ENCODE measurements around the gene NDUFAB1. TPM values are rescaled to one million over a fixed set of nuclear protein-coding genes. Genes with fewer than 3 reads are reported as not detected.
A peak's percentile ranks its signal among the peaks of the same experiment; 100 is the strongest.

The NDUFAB1 gene
- total RNA-seq: 100 to 1,000 TPM; 166 to 400 (median 323) TPM

DNA sequence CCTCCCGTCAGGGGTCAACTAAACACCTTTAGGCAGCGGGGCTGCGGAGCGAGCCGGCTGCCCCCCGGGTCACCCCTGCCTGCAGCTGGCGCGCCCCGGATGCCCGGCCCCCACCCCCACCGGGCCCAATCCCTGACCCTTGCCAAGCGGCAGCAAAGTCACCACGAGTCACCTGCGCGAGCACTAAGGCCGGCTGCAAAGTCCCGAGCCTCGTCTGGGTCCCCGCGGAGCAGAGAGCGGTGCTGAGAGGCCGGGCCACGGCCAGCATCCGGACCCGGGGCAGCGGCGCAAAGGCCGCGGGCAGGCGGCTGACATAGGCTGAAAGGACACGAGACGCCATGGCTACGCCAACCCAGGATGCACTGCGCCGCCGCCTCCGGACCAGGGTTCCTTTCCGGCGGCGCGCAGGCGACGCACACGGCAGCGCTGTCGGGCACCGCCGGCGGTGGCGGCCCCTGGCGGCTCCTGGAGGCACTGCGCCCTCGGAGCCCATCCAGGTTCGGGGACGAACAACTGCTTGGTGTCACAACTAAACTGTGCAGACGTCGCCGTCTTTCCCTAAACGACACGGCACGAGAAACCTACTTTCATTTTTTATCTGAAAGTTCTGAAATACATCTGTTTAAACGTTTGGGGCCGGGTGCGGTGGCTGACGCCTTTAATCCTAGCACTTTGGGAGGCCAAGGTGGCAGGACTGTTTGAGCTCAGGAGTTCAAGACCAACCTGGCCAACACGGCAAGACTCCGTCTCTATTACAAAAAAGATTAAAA lies at the start of gene NDUFAB1:
NDUFAB1 (minus strand) TSS at position 366 of the 770 bp plus-strand sequence; CDS start at position 340, 26 bp downstream.
- peak within 1 kb of the TSS; percentile 94 to 99 (median 96) for H3K27ac ChIP-seq
- H3K4me1 ChIP-seq: peaks cover 26 to 35% of the 10 kb centered on the region in 2 donors
- peaks cover 0 to 23% of the 10 kb centered on the region in 2 donors for H3K36me3 ChIP-seq
- TF ChIP-seq POLR2A (IDR thresholded peaks at IDR 0.05): peak; percentile 8 to 42
- TF ChIP-seq, protein P1, sequence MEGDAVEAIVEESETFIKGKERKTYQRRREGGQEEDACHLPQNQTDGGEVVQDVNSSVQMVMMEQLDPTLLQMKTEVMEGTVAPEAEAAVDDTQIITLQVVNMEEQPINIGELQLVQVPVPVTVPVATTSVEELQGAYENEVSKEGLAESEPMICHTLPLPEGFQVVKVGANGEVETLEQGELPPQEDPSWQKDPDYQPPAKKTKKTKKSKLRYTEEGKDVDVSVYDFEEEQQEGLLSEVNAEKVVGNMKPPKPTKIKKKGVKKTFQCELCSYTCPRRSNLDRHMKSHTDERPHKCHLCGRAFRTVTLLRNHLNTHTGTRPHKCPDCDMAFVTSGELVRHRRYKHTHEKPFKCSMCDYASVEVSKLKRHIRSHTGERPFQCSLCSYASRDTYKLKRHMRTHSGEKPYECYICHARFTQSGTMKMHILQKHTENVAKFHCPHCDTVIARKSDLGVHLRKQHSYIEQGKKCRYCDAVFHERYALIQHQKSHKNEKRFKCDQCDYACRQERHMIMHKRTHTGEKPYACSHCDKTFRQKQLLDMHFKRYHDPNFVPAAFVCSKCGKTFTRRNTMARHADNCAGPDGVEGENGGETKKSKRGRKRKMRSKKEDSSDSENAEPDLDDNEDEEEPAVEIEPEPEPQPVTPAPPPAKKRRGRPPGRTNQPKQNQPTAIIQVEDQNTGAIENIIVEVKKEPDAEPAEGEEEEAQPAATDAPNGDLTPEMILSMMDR (IDR thresholded peaks at IDR 0.05 in 4 of 5, conservative IDR thresholded peaks at IDR 0.05 in 1 of 5): peak; percentile 93 to 100 (median 100)
- in situ Hi-C loops (cut with MboI; ENCODE audit: low sequenced_read_pairs in 4 of 4) (loop anchor here in 1 of 4 donors (5.0 kb wide), 1 partner anchor 39 kb away; the partner anchor contains the start of genes EARS2 and UBFD1), intact Hi-C loops (cut with DNase I; ENCODE audit: low total_unique reads) (loop anchor here (1.0 to 10.0 kb wide), 5 partner anchors 39 to 1391 kb away; partner anchors contain the start of genes COG7, DCTN5, EARS2 and EEF2K)
- no peaks in the 10 kb centered on the region for H3K9me3 ChIP-seq
- no peaks in the 10 kb centered on the region for H3K27me3 ChIP-seq
- DNase-seq: peak; percentile 82 to 89
- peak within 1 kb of the TSS; percentile 88 to 100 (median 97) for H3K4me3 ChIP-seq
- ATAC-seq: peak; percentile 83 to 87

DNA sequence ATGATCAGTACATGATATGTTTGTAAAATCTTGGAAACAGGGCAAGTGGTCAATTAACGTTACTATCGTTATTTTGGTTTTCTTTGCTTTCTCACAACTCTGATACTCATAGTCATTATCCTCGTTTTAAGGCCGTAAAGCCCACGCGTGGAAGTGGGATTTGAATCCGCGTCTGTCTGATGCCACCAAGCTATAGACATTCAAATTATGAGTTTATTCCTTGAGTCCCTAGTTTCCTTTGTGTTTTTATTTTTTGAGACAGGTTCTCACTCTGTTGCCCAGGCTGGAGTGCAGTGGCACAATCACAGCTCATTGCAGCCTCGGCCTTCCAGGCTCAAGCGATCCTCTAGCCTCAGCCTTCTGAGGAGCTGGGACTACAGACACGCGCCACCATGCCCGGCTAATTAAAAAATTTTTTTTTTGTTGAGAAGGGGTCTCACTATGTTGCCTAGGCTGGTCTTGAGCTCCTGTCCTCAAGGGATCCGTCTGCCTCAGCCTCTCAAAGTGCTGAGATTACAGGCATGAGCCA lies 46.2 kb upstream of the NDUFAB1 start:
- in situ Hi-C loops (cut with MboI; ENCODE audit: low sequenced_read_pairs in 4 of 4): loop anchor here in 1 of 4 donors (25.0 kb wide), 1 partner anchor 395 kb away; no protein-coding TSS in a partner anchor
- ATAC-seq (no peak), DNase-seq (no peak)
- H3K27me3 ChIP-seq: no peaks in the 10 kb centered on the region
- no peaks in the 10 kb centered on the region for H3K9me3 ChIP-seq
- peaks cover 20 to 23% of the 10 kb centered on the region in 2 donors for H3K4me1 ChIP-seq
- peak overlapping the region; percentile 89 to 100 (median 96) for H3K4me3 ChIP-seq
- intact Hi-C loops (cut with DNase I; ENCODE audit: low total_unique reads): no loop called here
- H3K27ac ChIP-seq: peak overlapping the region in 3 of 4 donors; percentile 89 to 92 (median 92)
- H3K36me3 ChIP-seq: peaks cover 0 to 35% of the 10 kb centered on the region in 2 donors
- TF ChIP-seq, protein P1 (IDR thresholded peaks at IDR 0.05 in 4 of 5, conservative IDR thresholded peaks at IDR 0.05 in 1 of 5): no peak

DNA sequence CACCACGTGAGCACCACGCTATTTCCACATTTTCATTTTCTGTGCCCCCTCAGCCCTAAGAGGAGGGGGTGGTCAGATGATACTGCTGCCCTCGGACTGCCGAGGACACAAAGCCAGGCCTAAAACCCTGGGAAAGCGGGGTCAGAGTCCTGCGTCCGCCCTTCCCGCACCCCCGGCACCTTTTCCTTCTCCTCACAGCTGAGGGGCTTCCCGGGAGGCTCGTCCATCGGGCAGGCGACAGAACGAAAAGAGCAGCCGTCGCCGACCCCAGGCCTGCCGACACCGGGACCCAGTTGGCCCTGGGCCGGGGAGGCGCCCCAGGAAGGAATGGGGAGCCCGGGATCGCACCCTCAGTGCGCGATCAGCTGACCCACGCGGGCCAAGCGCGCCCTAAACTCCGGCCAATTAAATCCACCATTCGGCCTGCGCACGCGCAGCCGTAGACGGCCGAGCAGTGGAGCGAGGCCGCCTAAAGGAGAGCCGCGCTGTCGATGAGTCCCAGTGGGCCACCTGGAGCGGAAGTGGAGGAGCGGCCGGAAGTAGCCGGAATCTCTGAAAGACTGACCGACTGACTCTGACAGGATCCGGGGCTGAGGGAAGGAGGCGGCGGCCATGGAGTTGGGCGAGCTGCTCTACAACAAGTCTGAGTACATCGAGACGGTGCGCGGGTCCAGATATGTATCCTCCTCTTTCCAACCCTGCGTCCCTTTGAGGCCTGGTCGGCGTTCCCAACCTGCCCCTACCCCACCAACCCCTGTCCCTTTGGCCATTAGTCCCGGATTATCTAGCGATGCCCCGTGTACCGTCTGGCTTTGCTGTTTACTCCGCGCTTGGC lies 45.0 kb upstream of the NDUFAB1 start, which contains the start of the genes DCTN5 and PALB2:
DCTN5 (plus strand) TSS at position 536 of the 835 bp plus-strand sequence; CDS start at position 613, 77 bp downstream.
PALB2 (minus strand) TSS at position 380 of the 835 bp plus-strand sequence; CDS start at position 227, 153 bp downstream.
- ATAC-seq (peak; percentile 99 to 100), DNase-seq (peak; percentile 90 to 94)
- in situ Hi-C loops (cut with MboI; ENCODE audit: low sequenced_read_pairs in 4 of 4) (loop anchor here in 1 of 4 donors (25.0 kb wide), 1 partner anchor 396 kb away; no protein-coding TSS in a partner anchor), intact Hi-C loops (cut with DNase I; ENCODE audit: low total_unique reads) (loop anchor here (1.0 kb wide), 2 partner anchors 45 to 85 kb away; partner anchors contain the start of gene NDUFAB1)
- TF ChIP-seq, protein P1 (IDR thresholded peaks at IDR 0.05 in 4 of 5, conservative IDR thresholded peaks at IDR 0.05 in 1 of 5): peak in 2 of 5 experiments; percentile 11 to 13
- TF ChIP-seq POLR2A (IDR thresholded peaks at IDR 0.05): peak; percentile 48 to 67
- peak within 1 kb of the TSS; percentile 89 to 100 (median 96) for H3K4me3 ChIP-seq
- peaks cover 20 to 23% of the 10 kb centered on the region in 2 donors for H3K4me1 ChIP-seq
- H3K27me3 ChIP-seq: no peaks in the 10 kb centered on the region
- H3K27ac ChIP-seq: peak within 1 kb of the TSS; percentile 89 to 95 (median 92)
- H3K36me3 ChIP-seq: peaks cover 0 to 38% of the 10 kb centered on the region in 2 donors
- H3K9me3 ChIP-seq: no peaks in the 10 kb centered on the region

DNA sequence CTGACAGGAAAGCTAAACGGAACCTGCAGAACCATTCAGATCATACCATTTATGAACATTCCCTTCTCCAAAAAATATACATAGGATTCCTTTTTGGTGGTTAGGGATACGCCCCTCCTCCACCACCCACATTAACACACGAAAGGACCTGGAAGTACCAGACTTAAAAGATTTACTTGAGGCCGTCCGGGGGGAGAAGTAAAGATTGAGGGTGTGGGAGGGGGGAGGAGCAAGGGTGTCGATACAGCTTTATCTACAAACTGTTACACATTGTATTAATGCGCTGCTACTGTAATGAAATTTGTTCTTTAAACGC lies 44.5 kb upstream of the NDUFAB1 start:
- intact Hi-C loops (cut with DNase I; ENCODE audit: low total_unique reads): no loop called here
- in situ Hi-C loops (cut with MboI; ENCODE audit: low sequenced_read_pairs in 4 of 4): loop anchor here in 1 of 4 donors (25.0 kb wide), 1 partner anchor 397 kb away; no protein-coding TSS in a partner anchor
- Histone ChIP-seq H3K27ac (peak overlapping the region; percentile 89 to 95 (median 92)), H3K4me3 (peak overlapping the region; percentile 89 to 100 (median 96)), H3K4me1 (peaks cover 20 to 23% of the 10 kb centered on the region in 2 donors), H3K36me3 (peaks cover 0 to 36% of the 10 kb centered on the region in 2 donors), H3K27me3 (no peaks in the 10 kb centered on the region), H3K9me3 (no peaks in the 10 kb centered on the region)
- DNase-seq: no peak
- no peak for ATAC-seq
- TF ChIP-seq, protein P1 (IDR thresholded peaks at IDR 0.05 in 4 of 5, conservative IDR thresholded peaks at IDR 0.05 in 1 of 5): no peak
- TF ChIP-seq POLR2A (IDR thresholded peaks at IDR 0.05): no peak

Data from gastrocnemius medialis (tissue), 4 donors.